ENCODE results near the gene SELPLG.
"Not testable (repeated sequence)": the region's sequence is repeated elsewhere in the genome, so short reads cannot be mapped to it uniquely, and the experiment has no call there.

SELPLG gene

DNA sequence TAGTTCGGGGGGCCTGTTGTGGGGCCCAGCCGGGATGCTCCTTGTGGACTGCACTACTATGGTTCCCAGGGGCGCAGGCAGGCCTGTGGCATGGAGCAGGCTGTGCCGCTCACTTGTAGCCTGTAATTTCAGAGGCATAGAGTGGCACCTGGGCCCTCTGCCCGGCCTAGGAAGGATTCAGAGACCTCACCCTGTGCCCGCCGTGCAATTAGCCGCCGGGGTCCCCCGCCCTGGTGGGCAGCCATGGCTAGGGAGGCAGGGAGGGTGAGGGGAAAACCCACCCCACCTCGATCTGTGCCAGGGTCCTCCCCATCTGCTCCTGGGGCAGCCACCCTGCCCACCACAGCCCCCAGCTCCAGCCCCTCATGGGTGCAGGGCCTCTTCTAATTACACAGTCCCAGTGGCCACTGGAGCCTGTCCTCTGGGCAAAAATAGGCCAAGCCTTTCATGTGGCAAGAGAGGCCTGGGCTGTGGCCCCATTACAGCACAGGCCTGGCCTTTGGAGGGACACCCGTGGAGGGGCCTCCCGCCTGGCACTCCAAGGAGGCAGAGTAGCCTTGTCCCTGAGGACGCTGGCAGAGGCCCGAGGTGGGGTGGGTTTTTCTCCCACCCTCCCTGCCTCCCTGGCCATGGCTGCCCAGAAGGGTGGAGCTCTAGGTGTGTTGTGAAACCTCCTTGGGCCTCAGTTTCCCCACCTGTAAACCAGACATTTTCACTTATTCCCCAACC is 30.6 kb downstream of the SELPLG start:
- no peak for DNase-seq

DNA sequence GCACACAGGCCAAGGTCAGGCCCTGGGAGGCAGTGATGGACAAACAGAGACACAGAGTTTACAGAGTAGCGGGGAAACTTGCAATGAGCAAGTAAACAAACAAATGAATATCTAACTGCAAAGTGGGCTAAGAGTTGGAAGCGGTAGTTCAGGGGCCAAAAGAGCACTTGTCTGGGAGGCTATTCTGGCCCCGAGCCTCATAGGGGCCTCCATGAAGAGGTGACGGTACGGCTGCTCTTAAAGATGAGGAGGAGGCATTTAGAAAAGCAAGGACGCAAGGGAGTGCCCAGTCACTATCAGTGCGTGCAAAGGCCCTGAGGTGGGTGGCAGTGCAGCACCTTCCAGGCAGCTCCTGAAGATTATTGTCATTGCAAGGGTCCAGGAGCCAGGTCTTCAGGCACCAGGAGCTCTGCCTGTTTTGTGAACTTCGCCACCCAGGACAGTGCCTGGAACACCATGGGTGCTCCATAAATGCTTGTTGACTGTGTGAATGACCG is 31.4 kb downstream of the SELPLG start:
- DNase-seq = no peak

DNA sequence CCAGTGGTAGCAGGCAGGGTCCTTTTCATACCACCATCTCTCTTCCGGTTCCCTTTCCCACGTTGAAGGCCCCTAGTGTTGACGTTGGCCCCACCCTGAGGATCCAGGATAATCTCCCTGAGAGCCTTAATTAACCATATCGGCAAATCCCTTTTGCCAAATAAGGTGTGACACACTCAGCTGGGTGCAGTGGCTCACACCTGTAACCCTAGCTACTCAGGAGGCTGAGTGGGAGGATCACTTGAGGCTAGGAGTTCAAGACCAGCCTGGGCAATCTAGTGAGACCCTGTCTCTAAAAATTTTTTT is 33.0 kb downstream of the SELPLG start:
- no peak for DNase-seq

DNA sequence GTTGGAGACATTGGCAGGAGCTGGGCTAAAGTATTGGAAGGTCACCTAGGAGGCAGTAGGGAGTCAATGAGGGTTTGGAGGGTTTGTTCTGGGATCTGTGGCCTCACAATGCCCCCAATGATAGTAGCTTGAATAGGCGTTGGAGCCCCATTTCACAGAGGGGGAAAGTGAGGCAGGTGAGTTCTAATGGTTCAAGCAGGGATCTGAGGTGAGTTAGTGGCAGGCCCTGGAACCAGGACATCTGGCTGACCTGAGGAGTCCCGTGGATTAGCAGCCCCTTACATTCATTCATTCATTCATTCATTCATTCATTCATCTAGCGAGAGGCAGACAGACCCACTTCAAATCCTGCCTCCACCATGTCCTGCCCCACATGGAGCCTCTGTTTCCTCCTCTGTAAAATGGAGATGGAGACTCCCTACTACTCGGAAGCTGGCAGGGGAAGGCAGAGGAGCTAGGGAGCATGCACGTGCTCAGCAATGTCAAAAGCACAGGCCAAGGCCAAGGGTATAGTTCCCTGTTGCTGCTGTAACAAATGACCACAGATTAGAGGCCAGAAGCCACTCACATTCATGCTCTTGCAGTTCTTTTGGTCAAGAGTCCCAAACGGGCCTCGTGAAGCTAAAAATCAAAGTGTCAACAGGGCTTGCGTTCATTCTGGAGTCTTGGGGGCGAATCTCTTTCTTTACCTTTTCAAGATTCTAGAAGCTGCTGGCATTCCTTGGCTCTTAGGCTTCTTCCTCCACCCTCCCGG is 33.6 kb downstream of the SELPLG start:
- DNase-seq = no peak

DNA sequence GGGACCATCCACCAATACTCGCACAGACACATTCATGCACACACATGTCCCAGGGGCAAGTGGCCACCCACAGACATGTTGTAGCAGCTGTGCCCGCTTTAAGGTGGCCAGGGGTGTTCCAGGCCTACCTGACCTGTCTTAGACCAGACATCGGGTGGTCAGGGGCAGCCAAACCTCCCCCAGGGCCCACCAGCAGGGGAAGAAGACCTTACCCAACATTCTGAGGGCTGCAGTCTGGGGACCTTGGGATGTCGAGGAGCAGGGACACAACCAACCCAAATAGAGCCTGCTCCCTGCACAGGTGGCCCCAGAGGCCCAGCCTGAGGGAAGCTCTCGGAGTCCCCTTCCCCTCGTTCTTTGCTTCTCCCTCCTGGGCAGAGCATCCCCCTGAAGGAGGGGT is 34.2 kb downstream of the SELPLG start:
- DNase-seq = no peak

DNA sequence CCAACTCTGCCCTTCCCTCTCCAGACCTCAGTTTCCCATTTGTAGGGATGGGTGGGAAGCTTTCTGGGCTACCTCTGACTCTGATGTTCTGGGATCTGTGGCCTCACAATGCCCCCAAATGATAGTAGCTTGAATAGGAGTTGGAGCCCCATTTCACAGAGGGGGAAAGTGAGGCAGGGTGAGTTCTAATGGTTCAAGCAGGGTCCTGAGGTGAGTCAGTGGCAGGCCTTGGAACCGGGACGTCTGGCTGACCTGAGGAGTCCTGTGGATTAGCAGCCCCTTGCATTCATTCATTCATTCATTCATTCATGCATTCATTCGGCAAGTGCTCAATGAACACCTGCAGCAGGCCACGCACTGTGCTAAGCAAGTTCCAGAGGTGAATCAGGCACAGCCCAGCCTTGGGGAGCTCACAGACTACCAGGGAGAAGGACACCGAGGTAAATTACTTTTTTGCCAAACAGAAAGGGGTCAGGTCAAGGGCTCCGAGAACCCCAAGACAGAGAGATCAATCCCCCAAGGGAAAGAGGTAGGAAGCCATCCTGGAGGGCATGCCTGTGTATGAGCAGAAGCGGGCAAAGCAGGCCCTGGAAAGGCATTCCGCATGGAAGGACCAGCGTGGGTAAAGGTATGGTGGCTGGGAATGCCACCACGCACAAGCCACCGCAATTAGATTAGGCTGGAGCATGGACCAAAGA is 35.0 kb downstream of the SELPLG start:
- DNase-seq = no peak

DNA sequence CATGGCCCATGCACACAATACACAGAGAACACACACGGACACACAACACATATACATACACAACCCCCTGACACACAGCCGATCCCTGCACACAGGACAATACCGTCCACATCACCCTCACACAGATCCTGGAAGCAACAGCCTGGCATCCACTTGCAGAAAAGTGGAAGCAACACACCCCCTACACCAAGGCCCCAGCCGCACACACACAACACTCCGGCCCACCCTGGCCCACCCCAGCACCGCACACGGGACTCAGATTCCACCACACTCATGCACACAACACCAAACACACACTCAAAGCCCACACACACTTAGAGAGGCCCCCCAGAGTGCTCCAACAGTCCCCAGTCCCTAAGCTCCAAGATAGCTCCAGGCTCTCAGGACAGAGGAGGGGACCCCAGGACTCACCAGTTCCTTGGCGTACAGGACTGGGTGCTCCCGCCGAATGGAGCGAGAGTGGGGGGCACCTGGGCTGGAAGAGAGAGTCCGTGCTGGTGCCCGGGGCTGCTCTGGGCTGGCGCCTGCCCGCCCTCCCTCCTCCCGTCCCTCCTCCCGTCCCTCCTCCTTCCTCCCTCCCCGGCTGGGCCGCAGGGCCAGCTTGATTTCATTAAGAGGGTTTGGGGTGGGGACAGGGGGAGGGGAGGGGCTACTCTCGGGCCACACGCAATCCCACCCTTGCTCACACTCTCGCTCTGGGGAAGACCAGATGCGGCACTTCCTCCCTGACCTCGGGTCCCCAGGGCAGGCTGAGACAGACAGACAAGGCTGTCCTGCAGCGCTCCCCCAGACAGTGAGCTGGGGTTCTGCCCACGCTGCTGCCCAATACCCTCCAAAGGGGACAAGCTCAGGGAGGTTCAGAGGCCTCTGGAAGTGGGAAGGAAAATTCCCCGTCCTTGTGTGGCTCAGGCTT is 35.9 kb downstream of the SELPLG start, which contains the start of gene TMEM119:
Gene TMEM119 (minus strand): TSS at position 526 of the 913 bp plus-strand sequence. CDS start 5,701 bp downstream, outside the sequence.
- DNase-seq = no peak

DNA sequence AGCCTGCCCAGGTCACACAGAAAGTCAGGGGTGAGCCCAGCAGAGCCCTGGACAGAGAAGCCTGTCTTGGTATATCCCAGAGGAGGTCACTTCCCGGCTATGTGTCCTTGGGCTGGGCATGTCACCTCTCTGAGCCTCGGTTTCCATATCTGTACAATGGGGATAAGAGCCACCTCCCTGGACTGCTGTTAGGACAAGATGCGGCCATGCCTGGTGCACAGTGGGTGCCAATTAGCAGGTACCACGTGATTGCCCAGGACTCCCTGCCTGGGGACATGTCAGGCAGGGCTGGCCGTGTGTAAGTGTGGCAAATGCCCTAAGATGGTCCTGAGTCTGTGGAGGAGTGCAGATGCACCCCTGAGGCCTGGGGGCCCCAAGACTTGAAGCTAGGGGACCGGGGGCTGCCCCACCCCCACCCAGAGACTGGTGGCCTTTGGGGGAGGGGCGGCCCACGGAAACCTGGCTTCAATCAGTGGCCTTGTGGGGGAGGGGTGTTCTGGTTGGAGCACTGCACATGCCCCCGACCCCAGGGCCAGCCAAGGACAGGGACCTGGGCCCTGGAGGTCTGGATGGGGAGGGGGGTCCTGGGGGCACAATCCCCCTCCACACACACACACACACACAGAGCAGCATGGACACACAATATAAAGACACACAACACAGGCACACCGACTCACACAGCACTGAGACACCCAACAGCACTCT is 36.7 kb downstream of the SELPLG start:
- no peak for DNase-seq

DNA sequence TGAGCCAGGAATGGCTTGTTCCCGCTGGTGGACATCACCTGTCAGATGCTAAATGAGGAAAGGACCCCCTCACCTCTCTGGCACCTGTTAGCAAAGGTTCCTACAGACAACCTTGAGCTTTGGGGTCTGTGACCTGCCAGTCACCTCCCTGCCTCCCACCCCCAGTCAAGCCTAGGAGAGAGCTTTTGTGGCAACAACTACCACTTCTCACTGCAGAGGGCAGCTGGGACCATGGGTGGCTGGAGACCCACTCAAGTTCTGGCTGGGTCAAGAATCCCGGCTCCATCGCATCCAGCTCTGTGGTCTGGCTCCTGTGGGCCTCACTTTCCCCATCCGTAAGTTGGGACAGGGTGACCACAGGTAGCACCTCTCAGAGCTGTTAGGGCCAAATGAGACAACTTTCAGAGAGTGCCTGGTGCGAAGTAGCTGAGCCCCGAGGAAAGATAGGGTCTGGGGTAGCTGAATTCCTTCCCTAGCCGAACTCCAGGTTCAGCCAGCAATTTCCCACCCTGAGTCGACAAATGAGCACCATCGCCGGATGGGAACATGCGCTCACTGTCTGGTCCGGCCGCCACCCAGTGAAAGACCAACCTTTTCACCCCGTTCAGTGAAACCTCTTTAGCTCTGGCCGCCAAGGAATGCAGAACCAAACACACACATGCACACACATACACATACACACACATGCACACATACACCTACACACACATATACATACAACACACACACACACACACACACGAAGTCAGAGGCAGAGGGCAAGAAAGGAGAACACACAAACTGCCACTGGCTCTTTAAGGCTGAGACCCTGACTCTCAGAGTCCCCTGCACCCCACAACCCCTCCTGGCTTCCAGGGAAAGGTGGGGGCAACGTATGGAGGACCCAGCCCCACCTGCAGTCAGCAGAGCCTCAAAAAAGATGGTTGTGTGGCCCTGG is 37.7 kb downstream of the SELPLG start:
- DNase-seq = no peak

DNA sequence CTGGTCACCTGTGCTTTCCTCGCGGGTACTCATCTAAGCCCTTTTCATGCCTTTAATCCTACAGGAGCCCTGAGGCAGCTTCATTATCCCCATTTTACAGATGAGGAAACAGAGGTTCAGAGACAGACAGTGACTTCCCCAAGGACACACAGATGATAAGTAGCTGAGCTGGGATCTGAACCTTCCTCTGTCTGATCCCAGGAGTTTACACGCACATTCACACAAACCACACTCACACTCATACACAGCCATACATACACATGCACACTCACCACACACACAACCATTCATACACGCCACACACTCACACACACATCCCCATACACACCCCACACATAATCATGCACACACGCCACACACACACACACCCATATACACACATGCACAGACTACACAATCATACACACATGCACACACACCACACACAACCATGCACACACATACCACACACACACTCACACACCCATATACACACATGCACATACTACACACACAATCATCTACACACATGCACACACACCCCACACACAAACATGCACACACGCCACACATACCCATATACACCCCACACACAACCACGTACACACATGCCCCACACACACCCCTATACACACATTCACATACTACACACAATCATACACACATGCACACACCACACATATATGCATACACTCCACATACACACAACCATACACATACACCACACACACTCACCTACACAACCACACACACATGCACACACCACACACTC is 38.6 kb downstream of the SELPLG start:
- DNase-seq = no peak

DNA sequence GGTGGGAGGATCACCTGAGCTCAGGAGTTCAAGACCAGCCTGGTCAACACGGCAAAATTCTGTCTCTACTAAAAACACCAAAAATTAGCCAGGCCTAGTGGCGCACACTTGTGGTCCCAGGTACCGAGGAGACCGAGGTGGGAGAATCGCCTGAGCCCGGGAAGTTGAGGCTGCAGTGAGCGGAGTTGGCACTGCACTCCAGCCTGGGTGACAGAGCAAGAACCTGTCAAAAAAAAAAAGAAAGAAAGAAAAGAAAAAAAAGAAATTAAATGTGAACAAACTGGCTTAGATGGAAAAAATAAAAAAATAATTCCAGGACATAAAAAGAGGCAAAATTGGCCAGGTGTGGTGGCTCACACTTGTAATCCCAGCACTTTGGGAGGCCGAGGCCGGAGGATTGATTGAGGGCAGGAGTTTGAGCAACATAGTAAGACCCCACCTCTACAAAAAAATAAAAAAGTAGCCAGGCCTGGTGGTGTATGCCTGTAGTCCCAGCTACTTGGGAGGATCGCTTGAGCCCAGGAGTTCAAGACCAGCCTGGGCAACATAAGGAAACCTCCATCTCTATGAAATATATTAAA is 39.3 kb downstream of the SELPLG start:
- no peak for DNase-seq

DNA sequence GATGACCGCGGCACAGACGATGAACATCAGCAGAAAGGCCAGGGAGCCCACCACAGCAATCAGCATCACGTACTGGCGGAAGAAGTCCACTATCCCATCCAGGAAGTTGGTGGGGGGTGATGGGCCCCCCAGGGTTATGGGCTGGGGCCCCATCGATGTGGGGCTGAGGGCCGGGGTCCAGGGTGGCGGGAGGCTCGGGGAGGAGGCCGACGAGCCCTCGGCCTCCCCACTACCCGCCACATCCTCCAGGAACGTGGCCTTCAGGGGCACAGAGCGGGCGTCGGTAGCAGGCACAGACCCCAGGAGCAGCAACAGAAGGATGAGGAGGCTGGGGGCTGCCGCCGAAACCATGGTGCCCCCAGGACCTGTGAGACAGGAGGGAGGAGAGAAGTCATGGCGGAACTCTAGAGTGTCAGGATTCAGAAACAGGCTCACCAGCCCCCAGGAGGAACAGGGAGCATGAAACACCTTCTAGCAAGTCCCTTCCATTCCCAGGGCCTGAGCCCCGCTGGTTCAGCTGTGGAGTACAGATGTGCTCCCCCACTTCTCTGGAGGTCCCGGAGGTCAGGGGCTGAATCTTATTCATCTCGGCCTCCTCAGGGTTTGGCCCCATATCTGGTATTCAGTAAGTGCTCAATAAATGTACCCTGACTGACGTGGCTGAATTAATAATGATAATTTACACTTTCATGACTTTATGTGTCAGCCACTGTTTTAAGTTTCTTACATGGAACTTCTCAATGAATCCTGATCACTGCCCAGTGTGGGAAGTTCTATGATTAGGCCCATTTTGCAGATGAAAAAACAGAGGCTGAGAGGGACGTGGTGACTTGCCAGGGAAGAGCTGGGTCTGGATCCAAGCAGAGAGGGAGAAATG is 41.4 kb downstream of the SELPLG start:
- no peak for DNase-seq

DNA sequence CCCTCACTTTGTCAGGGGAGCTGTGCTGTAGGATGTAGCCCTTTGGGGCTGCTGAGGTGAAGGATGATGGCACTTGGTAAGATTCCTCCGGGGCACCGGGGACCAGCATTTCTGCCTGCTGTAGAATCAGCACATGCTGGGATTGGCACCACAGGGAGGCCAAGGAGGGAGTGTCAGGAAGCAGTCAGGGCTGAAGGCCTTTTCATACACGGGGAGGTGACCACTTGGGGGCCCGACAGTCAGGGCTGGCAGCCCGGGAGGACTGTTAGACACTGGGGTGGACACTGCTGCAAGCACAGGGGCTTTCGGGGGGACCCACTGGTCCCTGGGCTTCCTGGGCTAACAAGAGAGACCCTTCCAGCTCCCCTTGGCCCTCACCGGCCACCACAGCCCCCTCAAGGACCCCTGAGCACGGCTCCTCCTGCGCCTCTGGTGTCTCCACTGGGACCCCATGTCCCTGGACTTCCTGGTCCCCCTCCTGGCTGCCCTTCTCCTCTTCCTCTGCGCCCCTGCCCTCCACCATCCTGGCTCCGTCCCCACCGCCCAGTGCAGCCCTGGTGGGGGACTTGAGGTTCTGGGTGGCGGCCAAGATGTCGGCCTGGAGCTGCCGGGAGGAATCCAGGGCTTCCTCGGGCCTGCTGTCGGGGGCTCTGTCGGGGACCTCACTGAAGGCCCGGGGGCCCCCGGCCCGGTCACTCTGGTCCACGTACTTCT is 42.3 kb downstream of the SELPLG start:
- DNase-seq = no peak

DNA sequence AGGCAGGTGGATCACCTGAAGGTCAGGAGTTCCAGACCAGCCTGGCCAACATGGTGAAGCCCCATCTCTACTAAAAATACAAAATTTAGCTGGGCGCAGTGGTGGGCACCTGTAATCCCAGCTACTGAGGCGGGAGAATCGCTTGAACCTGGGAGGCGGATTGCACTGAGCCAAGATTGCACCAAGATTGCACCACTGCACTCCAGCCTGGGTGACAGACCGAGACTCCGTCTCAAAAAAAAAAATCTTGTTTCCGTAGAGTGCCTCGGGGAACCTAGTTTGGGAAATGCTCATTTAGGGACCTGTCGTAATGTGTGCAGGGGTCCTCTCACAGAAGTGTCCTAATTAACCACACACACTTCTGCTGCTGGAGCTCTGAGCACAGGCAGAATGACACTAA is 43.2 kb downstream of the SELPLG start:
- DNase-seq = not testable (repeated sequence)

DNA sequence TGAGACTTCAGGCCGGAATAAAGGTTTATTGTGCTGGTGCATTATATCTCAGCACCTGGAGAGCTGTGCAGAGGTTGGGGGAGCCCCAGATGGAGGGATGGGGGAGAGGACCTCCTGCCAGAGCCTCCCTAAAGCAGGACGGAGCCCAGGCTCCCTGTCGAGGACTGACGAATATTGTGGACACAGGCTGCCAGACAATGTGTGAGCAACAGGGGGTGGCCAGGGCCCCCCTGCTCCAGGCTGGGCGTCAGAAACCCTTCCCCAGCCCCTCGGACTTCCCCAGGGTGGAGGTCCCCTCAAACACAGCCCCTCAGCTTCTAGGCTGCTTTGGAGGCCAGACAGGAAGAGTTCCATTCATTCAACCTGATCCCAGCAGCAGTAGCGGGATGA is 43.9 kb downstream of the SELPLG start:
- no peak for DNase-seq

DNA sequence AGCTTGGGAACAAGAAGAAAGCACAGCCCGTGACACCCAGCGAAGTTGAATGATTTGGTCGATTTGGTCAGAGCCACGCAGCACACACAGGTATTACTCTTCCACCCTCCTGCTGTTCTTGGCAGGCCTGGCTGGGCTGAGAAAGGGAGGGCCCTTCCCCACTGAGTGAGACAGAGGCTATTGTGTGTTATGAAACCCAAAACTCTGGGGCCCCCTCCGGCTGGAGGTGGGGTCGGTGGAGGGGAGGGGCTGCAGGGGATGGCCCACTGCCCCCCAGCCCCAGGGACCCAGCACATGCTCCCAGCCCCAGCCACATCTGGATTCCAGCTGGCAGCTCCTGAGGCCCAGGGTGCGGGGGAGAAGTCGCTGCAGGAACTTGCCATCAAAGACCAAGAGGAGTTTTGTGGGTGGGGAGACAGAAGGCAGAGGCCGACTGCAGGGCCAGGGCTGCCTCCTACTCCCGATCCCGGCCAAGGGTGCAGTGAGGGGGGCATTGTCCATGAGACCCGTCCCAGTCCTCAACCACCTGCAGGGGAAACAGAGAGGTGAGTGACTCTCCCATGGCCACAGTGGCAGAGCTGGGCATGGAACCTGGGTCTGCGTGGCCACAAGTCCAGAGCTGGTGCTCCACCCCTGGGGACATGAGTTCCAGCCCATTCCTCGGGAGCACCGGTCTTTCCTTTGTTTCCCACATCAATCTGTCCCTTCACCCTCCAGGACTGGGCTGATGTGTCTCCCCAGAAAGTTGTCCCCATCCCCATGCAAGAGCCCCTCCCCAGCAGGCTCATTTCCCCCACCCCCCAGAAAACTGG is 44.5 kb downstream of the SELPLG start:
- DNase-seq = no peak

DNA sequence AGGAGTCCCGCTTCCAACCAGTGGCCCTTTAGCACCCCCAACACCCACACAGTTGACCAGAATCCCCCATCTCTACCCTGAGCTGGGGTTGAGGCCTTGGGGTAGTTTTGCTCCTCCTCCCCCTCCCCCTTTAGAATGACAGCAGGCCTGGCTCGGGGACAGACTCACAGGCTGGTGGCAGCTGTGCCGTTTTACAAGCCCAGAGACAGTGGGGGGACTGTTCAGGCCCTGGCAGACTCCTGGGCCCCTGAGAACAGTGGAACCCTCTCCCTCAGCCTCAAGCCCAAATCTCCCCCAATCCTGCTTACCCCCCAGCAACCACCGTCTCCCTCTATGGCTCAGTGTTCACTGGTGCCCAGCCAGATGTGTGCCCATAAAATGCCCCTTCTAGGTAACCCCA is 45.9 kb downstream of the SELPLG start:
- DNase-seq = no peak

Data from activated CD4-positive, alpha-beta T cell treated with anti-CD3 and anti-CD28 coated beads for 4 hours (primary cell).